Measurements from ENCODE around the gene HDGFL2.
A peak's percentile ranks its signal among the peaks of the same experiment; 100 is the strongest.
"Not testable (repeated sequence)": the region's sequence is repeated elsewhere in the genome, so short reads cannot be mapped to it uniquely, and the experiment has no call there.

Gene HDGFL2

DNA sequence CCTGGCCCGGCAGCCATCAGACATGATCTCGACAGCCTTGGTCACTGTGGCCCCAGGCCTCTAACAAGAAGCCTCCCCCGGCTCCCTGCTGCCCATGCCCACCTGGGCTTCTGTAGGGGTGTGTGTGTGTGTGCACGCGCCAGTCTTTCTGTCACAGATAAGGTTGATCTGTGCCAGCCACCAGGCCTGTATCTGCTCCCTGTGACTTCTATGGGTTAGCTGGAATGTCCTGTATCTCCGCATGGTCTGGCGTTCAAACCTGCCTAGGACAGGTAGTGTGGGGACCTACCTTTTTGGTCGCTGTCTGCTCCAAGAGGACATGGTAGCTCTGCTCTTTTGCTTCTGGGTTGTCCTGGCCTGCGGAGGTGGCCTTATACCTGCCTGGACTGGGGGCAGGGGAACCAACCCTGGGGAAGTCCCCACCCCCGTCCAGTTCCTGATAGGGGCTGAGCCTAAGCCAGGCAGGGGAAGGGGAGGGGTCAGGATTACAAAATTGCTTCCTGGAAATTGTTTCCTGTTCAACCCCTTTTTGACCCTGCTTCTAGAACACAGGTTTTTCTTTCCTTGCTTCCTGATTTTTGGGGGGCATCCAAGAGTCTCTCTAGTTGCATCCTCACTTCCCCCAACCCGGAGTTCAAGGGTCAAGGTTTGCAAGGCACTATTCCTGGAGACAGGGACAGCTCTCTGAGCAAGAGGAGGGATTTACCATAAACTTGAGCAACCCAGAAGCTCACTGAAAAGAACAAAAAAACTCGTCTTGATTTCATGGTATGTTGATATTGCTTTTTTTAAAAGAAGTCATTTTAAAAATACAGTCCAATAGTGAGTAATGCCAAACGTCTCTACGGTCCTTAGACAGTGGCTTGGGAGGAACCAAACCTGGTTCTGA lies 67.8 kb downstream of the HDGFL2 start, which contains the start of gene LRG1:
Gene LRG1 (minus strand): TSS at position 344 of the 889 bp plus-strand sequence. CDS start 23 bp downstream, at position 321.
- Histone ChIP-seq H3K27me3 (ENCODE audit: low read depth) (no peaks in the 10 kb centered on the region), H3K36me3 (replicated peaks) (no peaks in the 10 kb centered on the region), H3K9me3 (no peaks in the 10 kb centered on the region; the same call in 1 of the 2 replicates), H3K4me1 (peaks cover 8% of the 10 kb centered on the region), H3K4me3 (no peak within 1 kb of the TSS)
- no peak for DNase-seq (ENCODE audit: low spot score in 2 of 2)
- in situ Hi-C loops (cut with MboI; ENCODE audit: low sequenced_read_pairs): no loop called here

DNA sequence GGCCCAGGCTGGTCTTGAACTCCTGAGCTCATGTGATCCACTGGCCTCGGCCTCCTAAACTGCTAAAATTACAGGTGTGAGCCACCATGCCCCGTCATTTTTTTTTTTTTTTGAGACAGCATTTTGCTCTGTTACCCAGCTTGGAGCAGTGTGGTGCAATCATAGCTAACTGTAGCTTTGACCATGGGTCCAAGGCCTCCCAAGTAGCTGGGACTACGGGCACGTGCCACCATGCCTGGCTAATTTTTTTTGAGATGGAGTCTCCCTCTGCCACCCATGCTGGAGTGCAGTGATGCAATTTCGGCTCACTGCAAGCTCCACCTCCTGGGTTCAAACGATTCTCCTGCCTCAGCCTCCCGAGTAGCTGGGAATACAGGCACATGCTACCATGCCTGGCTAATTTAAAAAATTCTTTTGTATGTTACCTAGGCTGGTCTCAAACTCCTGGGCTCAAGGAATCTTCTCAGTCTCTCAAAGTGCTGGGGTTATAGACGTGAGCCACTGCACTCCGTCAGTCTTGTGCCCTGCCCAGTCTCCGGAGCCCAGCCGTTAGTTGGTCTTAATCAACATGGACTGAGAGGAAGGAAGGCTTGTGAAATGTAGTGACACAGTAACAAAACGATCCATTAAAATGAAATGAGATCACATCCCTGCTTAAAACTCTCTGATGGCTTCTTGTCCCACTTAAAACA lies 69.2 kb downstream of the HDGFL2 start:
- Histone ChIP-seq H3K27me3 (ENCODE audit: low read depth) (no peaks in the 10 kb centered on the region), H3K4me3 (no peak overlapping the region), H3K4me1 (no peaks in the 10 kb centered on the region), H3K36me3 (replicated peaks) (no peaks in the 10 kb centered on the region), H3K9me3 (no peaks in the 10 kb centered on the region; the same call in 1 of the 2 replicates)
- in situ Hi-C loops (cut with MboI; ENCODE audit: low sequenced_read_pairs): no loop called here
- no peak for DNase-seq (ENCODE audit: low spot score in 2 of 2)

DNA sequence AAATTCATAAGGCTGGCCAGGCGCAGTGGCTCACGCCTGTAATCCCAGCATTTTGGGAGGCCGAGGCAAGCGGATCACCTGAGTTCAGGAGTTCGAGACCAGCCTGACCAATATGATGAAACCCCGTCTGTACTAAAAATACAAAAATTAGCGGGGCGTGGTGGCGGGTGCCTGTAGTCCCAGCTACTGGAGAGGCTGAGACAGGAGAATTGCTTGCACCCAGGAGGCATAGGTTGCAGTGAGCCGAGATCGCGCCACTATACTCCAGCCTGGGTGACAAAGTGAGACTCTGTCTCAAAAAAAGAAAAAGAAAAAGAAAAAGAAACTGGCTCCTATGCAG lies 69.7 kb downstream of the HDGFL2 start:
- H3K36me3 ChIP-seq (replicated peaks); DNase-seq (ENCODE audit: low spot score in 2 of 2); H3K4me3 ChIP-seq; H3K27me3 ChIP-seq (ENCODE audit: low read depth); in situ Hi-C loops (cut with MboI; ENCODE audit: low sequenced_read_pairs); H3K4me1 ChIP-seq; H3K9me3 ChIP-seq: not testable (repeated sequence)

DNA sequence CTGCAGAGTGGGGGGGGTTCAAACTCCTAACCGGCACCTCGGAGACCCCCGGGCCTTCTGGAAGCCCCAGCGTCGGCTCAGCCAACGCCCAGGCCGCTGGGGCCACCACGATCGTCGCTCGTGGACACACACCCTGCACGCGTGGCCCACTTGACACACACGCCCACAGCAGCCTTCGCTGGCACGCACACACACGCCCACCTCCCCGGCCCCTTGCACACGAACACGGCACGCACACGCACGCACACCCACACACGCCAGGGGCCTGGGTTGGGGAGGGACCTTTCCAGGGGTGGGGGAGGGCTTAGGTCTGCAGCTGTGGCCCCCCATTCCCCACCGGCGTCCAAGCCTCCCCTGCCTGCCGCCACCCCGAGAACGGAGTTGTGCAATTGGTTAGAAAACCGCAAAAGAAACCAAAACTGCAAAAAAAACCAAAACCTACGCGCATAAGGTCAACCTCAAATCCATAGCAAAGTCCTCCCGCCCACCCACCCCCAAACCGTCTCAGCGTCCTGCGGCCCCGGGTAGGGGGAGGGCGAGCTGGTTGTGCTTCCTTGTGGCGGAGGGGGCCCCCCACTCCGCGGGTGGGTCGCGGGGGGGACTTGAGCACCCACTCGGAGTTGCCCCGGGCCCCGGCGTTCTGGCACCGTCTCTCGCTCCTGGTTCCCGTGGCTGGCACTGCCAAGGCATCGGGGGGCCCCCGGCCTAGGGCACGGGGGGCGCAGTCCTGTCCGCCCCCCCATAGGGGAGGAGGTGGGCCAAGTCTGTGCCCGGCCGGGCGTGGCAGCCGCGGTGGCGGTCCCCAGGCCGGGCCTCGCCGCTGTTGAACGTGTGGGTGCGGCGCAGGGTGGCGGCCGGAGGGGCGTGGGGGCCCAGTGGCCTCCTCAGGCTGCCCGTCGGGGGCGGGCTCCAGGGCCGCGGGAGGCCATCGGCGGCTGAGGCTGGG lies 71.1 kb downstream of the HDGFL2 start:
- no peak overlapping the region for H3K4me3 ChIP-seq
- no peaks in the 10 kb centered on the region for H3K4me1 ChIP-seq
- no peak for DNase-seq (ENCODE audit: low spot score in 2 of 2)
- no peaks in the 10 kb centered on the region; the same call in 1 of the 2 replicates for H3K9me3 ChIP-seq
- in situ Hi-C loops (cut with MboI; ENCODE audit: low sequenced_read_pairs): no loop called here
- no peaks in the 10 kb centered on the region for H3K27me3 ChIP-seq (ENCODE audit: low read depth)
- H3K36me3 ChIP-seq (replicated peaks): no peaks in the 10 kb centered on the region

DNA sequence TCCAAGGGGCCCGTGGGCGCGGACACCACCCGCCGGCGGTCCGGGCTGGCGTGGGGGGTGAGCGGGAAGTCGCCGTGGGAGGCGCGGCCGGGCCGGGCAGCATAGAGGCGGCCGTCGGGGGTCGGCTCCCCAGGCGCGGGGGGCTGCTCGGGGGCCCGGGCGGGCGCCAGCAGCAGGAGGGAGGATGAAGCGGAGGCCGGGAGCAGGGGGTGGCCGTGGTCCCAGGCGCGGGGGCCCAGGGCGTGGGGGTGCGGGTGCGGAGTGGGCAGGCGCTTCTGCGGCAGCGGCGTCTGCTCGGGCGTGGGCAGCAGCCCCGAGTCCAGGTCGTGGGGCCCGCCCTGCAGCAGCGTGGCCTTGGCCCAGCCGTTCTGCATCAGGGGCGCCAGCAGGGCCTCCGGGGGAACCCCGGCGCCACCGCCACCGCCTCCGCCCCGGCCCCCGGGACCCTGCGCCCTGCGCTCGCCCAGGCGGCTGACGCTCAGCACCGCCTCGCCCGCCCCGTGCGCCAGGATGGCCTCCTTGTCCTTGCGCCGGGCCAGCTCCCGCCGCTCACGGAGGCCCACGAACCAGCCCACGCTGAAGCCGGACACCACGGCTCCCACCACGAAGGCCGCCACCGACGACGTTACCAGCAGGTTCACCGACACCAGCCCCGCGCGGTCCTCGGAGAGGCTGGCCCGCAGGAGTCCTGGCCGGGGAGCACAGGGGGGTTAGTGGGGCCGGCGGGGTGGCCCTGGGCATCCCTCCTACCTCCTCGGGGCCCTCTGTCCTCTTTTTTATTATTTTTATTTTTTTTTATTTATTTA lies 71.9 kb downstream of the HDGFL2 start:
- no peaks in the 10 kb centered on the region for H3K36me3 ChIP-seq (replicated peaks)
- H3K4me1 ChIP-seq: no peaks in the 10 kb centered on the region
- no peak for DNase-seq (ENCODE audit: low spot score in 2 of 2)
- H3K4me3 ChIP-seq: no peak overlapping the region
- in situ Hi-C loops (cut with MboI; ENCODE audit: low sequenced_read_pairs): no loop called here
- H3K9me3 ChIP-seq: no peaks in the 10 kb centered on the region; the same call in 1 of the 2 replicates
- no peaks in the 10 kb centered on the region for H3K27me3 ChIP-seq (ENCODE audit: low read depth)

DNA sequence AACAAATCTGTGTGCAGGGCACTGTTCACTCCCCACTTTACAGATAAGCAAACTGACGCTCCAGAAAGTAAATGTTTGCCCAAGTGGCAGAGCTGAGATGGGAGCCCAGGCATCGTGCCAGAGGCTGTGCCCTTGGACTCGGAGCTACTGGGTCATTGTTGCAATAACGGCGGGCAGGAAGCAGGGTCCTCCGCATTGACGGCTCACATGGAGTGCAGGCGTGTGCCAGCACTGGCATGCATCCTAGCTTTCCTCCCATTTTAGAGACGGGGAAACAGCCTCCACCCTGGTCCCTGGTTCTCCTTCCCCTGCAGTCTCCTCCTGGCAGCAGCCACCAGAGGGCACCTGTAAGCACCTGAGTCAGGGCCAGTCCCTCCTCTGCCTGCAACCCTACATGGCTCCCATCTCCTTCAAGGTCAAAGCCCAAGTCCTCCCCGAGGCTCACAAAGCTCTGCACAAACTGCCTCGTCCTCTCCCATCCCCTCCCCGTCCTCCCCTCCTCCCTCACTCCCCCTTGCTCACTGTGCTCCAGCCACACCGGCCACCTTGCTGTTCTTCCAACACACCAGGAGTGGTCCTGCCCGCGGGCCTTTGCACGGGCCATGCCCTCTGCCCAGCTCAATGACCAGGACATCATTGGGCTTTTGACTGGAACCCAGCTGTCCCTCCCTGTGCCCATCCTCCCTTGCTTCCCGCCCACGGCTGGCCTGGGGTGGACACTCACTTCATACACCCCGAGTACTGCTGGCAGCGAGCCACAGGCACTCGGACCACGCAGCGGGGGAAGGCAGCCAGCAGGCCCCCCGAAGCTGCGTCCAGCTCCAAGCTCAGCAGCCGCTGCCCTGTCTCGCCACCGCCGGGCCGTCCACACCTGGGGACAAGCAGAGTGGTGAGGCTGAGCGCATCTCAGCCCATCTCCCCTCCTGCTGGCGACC lies 75.5 kb downstream of the HDGFL2 start:
- Histone ChIP-seq H3K4me3 (no peak overlapping the region), H3K27me3 (ENCODE audit: low read depth) (no peaks in the 10 kb centered on the region), H3K9me3 (no peaks in the 10 kb centered on the region), H3K4me1 (no peaks in the 10 kb centered on the region), H3K36me3 (replicated peaks) (peaks cover 4% of the 10 kb centered on the region; the same call in 1 of the 2 replicates)
- in situ Hi-C loops (cut with MboI; ENCODE audit: low sequenced_read_pairs): no loop called here
- peak in 1 of 2 experiments; percentile 51 for DNase-seq (ENCODE audit: low spot score in 2 of 2)

DNA sequence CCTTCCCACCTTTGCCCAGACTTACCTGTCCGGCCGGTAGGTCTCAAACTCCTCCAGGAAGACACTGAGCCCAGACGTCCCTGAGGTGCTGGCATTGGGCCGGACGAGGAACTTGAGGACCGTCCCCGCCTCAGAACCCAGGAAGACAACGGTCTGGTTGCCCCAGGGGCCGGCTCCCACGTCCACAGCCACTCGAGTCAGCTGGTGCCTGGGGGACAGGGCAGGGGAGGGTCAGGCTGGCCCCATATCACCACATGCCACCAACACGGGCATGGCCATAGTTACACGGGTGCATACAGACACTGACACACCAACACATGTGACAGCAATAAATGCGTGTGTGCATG lies 76.1 kb downstream of the HDGFL2 start:
- in situ Hi-C loops (cut with MboI; ENCODE audit: low sequenced_read_pairs): no loop called here
- DNase-seq (ENCODE audit: low spot score in 2 of 2): no peak
- Histone ChIP-seq H3K4me3 (no peak overlapping the region), H3K4me1 (no peaks in the 10 kb centered on the region), H3K27me3 (ENCODE audit: low read depth) (no peaks in the 10 kb centered on the region), H3K36me3 (replicated peaks) (peaks cover 8% of the 10 kb centered on the region), H3K9me3 (no peaks in the 10 kb centered on the region)

DNA sequence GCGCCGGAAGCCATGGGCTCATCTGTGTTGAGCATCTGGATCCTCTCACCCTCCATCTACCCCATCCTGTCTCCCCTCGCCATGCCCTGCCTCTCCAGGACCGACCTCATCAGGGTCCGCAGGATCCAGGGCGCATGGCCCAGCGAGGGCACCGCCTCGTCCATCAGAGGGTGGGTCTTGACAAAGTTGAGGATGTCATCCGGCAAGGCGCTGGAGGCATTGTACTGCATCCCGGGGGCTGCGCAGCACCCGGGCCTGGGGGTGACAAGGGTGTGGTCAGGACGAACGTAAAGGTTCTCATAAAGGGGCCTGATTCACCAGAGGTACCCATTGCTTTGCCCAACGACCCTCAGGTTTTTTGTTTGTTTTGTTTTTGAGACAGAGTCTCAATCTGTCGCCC lies 77.9 kb downstream of the HDGFL2 start:
- no peak for DNase-seq (ENCODE audit: low spot score in 2 of 2)
- Histone ChIP-seq H3K4me3 (no peak overlapping the region), H3K4me1 (no peaks in the 10 kb centered on the region), H3K36me3 (replicated peaks) (peaks cover 8% of the 10 kb centered on the region), H3K27me3 (ENCODE audit: low read depth) (no peaks in the 10 kb centered on the region), H3K9me3 (no peaks in the 10 kb centered on the region)
- in situ Hi-C loops (cut with MboI; ENCODE audit: low sequenced_read_pairs): no loop called here

DNA sequence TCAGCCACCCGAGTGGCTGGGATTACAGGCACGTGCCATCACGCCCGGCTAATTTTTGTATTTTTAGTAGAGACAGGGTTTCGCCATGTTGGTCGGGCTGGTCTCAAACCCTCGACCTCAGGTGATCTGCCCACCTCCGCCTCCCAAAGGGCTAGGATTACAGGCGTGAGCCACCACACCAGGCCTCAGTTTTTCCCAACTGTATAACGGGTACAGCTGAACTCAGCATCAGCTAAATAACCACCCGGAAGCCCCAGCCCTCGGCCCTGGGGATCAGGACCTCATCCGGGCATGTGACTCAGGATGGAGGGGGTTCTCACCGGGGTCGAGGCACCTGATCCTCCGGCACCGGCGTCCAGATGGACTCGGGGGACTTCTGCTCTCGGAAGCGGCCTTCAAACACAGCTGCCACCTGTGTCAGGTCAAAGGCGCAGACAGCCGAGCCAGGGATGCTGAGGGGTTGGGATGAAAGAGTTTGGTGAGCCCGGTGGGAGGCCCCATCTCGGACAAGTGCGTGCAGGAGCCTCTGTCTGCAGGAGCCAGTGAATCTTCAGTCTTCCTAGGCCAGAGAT lies 78.5 kb downstream of the HDGFL2 start:
- H3K4me3 ChIP-seq: no peak overlapping the region
- H3K27me3 ChIP-seq (ENCODE audit: low read depth): no peaks in the 10 kb centered on the region
- no peaks in the 10 kb centered on the region for H3K4me1 ChIP-seq
- in situ Hi-C loops (cut with MboI; ENCODE audit: low sequenced_read_pairs): no loop called here
- DNase-seq (ENCODE audit: low spot score in 2 of 2): no peak
- peaks cover 10% of the 10 kb centered on the region for H3K36me3 ChIP-seq (replicated peaks)
- no peaks in the 10 kb centered on the region for H3K9me3 ChIP-seq
